HG03342 (cell line): Measurements from ENCODE around the gene COX19.
"Not testable (repeated sequence)": the region's sequence is repeated elsewhere in the genome, so short reads cannot be mapped to it uniquely, and the experiment has no call there.

Experiments used
- ATAC-seq: cut with Tn5 transposase; IDR thresholded peaks from one replicate; pipeline ENCODE4 v1.9.1; 2021; ENCODE audit warnings: mild to moderate bottlenecking, moderate library complexity; ENCODE audit not compliant: unreplicated experiment

The COX19 gene

DNA sequence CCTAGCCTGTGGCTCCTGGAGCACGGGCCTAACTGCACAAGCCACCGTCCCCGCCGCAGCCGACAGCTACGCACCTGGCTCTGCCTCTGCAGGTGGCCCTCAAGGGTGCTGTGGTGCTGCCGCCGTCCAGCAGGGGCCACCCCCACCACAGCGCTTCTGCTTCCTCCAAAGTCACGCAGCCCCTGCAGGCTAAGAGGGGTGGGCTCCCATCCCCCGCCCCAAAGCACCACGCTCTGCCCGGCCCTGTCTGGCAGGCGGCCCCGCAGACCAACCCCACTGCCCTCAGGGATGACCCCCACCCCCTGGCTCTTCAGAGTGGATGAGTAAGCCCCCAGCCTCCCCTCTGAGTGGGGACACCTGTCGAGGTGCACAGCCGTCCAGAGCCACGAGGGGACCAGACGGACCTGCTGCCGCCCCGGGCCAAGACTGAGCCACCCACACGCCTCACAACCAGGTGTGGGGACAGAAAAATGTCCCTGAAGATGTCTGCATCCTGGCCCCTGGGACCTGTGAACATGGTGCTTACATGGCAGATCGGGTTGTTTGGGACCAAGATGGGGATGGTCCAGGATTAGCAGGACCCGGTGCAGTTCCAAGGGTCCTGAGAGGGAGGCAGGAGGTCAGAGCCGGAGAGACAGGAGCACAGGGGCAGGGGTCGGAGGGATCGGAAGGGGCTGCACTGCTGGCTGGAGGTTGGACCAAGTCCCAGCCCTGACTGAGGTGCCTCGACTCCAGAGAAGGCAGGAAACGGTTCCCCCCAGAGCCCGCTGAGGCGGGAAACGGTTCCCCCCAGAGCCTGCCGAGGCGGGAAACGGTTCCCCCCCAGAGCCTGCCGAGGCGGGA, 11.9 kb downstream of the COX19 start:
- ATAC-seq, result no peak

DNA sequence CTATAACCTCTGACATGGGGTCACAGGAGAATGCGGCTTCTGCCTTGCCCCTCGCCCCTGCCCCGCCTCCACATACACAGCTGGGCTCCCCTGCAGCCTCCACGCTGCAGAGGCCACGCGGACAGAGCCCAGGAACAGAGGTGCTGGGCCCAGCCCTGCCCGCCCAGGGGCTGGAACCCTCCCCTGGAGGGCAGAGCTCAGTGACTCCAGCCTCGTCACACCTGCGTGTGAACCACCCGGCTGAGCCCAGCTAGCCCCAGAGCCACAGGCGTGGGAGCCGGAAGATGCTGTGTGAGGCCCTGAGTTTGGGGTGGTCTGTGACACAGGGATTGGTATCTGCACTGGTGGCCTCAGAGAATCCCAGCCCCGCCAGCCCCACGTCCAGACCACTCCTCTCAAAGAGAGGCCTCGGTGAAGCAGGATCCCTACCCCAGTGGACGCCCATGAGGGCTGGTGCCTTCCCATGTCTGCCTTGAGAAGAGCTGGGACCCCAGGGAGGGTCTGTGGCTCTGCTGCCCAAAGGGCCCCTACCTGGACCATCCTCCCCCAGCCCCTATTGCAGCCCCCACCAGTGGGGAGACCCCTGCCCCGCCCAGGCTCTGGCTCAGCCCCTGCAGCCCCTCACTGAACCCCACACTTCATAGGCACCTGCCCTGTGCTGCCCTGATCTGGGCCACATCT, 12.8 kb downstream of the COX19 start:
- no peak for ATAC-seq

DNA sequence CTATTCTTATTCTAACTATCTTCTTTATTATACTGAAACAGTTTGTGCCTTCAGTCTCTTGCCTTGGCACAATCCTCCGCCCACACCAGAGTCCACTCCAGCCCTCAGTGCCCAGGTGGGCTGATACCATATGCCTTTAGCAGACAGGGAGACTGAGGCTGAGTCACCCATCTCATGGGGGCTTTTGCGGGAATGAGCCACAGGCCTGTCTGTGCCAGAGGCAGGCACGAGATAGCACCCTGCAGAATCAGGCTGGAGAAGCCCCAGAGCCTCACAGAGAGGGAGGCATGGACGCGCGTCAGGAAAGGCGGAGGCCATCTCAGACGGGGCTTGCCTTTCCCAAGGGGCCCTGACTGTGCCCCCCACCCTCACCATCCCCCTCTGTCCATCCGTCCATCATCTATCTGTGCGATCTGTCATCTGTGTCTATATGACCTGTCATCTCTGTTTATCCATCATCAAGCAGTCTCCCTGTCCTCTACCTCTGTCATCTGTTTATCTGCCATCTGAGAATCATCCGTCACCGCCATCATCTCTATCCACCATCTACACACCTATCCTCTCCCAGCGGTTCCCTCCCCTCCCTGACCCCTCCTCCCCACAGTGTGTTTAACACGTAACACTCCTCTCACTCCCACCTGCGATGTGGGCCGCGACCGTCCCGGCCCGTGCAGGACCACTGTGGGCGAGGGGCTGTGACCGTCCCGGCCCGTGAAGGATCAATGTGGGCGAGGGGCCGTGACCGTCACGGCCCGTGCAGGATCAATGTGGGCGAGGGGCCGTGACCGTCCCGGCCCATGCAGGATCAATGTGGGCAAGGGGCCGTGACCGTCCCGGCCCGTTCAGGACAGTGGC, 13.6 kb downstream of the COX19 start:
- no peak for ATAC-seq

DNA sequence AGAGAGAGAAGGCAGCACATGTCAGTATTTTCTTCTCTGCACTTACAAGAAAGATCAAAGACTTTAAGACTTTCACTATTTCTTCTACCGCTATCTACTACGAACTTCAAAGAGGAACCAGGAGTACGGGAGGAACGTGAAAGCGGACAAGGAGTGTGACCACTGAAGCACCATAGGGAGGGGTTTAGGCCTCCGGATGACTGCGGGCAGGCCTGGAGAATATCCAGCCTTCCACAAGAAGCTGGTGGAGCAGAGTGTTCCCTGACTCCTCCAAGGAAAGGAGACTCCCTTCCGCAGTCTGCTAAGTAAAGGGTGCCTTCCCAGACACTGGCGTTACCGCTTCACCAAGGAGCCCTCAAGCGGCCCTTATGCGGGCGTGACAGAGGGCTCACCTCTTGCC, 14.4 kb downstream of the COX19 start:
- not testable (repeated sequence) for ATAC-seq

DNA sequence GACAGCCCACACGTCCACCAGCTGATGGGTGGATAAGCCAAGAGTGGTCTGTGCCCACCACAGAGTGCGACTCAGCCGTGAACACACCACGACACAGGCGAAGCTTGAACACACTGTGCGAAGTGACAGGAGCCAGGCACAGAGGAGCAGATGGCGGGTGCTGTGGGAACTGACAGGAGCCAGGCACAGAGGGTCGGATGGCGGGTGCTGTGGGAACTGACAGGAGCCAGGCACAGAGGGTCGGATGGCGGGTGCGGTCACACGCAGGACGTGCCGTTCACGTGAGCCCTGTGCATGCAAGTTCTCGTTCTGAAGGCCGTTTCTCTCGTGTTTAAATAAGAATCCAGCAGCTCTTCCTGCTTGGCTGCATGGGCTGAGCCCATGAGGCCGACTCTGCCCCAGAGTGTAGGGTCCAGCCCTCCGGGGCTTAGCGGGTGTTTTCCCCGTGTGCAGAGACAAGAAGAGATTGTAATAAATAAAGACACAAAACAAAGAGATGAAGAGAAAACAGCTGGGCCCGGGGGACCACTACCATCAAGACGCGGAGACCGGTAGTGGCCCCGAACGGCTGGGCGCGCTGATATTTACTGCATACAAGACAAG, 15.0 kb downstream of the COX19 start:
- ATAC-seq, result no peak

DNA sequence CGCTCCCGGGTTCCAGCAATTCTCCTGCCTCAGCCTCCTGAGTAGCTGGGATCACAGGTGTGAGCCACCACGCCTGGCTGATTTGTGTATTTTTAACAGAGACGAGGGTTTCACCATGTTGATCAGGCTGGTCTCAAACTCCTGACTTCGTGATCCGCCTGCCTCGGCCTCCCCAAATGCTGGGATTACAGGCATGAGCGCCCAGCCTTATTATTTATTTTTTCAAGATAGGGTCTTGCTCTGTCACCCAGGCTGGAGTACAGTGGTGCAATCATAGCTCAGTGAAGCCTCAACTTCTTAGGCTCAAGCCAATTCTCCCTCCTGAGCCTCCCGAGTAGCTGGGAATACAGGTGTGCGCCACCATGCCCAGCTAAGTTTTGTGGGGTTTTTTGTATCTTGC, 15.6 kb downstream of the COX19 start:
- not testable (repeated sequence) for ATAC-seq

DNA sequence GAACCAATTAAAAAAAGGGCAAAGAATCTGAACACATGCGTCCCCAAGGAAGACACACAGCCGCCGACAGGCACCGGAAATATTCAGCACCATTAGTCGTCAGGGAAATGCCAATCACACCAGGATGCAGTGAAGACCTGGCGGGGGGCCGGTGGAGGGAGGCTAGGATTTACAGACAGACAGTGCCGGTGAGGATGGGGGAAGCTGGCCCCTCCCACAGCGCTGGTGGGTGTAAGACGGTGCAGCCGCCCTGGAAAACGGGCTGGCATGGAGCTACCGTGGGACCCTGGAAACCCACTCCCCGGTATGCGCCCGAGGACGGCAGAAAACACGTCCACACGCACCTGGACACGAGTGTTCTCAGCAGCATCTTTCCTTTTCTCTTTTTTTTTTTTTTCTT, 16.1 kb downstream of the COX19 start:
- no peak for ATAC-seq

DNA sequence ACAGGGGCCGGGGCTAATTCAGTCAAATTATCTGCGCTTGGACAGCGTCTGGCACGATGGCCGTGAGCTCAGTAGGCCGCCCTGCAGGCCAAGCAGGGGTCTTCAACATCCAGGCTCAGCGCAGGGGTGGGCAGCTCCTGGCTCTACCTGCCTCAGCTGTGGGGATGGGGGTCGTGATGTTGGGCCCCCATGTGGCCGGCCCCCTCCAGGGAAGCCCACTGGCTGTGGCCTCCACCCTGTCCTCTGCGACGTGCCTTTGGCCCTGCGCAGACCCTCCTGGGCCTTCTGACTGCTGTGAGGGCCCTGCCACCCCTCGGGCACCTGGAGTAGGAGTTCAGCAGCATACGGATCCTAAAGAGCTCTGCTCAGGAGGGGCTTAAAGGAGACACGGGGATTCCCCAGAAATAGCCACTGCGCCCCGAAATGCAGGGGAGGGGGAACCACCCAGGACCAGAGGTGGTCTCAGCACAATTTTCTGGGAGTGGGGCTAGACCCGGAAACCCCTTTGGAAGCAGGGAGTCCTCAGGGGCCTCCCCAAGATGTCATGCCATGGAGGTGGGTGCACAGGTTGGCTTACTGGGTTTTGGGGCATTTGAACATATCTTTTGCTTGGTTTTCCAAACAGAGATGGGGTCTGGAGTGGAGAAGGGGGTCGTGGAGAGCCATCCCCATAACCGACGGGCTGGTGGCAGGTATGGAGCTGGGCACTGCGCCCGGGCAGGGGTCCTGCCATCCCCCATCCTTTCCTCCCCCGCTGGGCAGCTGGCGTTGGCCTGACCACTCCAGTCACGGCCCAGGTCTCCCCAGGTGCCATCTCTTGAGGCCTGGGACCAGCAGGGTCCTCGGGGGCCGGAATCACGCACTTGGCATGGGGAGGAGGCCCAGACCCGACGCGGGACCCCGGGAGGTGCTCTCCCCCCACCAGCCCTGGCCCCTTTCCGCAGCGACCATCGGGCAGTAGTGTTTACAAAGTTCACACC, 16.8 kb downstream of the COX19 start:
- ATAC-seq, result no peak

DNA sequence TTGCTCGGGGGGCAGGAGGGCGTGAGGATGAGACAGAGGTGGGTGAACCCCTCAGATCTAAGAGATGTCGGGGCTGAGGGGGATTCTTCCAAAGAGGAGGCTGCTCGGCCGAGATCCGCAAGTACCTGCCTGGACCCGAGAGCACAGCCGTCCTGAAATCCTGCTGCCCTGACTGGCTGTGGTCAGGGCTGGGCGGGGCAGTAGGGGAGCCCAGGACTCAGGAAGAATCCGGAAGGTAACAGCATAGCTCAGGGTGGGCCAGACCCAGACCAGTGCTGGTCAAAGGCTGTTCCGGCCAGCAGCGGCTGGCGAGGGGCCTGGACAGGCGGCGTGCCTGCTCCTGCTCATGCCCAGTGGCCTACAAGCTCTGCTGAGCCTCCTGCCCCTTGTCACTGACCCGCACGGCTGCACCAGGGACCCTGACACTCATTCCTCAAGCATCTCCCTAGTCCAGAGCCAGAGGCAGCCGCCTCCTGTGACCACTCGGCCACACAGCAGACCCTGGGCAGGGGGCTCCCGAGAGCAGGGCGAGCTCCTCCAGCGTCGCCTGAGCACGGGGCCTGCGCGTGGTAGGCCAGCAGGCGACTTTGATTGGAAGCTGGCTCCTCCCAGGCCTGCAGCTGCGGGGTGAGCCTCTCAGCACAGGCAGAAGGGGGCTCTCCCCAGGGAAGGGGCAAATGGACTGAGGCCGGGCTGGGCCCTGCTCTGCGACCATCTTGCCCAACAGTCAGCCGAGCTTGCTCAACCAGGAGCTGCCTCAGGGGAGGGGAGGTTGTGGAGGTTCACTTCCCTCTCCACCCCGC, 17.7 kb downstream of the COX19 start:
- no peak for ATAC-seq

DNA sequence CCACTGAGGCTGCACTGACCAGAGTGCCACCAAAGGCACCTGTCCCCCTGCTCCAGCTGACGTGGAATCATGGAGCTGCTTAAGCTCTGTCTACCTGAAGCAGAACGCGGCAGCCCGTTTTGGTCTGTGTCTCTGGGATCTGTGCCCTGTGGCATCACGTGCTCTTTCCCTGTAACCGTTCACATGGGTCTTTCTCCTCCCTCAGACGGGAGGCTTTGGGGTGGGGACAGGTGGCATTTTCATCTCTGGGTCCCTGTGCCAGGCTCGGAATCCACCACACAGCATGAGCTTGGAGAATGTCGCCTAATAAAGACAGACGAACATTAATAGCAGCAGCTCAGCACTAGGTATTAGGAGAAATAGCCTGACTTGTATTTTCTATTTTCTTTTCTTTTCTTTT, 19.3 kb downstream of the COX19 start:
- no peak for ATAC-seq

DNA sequence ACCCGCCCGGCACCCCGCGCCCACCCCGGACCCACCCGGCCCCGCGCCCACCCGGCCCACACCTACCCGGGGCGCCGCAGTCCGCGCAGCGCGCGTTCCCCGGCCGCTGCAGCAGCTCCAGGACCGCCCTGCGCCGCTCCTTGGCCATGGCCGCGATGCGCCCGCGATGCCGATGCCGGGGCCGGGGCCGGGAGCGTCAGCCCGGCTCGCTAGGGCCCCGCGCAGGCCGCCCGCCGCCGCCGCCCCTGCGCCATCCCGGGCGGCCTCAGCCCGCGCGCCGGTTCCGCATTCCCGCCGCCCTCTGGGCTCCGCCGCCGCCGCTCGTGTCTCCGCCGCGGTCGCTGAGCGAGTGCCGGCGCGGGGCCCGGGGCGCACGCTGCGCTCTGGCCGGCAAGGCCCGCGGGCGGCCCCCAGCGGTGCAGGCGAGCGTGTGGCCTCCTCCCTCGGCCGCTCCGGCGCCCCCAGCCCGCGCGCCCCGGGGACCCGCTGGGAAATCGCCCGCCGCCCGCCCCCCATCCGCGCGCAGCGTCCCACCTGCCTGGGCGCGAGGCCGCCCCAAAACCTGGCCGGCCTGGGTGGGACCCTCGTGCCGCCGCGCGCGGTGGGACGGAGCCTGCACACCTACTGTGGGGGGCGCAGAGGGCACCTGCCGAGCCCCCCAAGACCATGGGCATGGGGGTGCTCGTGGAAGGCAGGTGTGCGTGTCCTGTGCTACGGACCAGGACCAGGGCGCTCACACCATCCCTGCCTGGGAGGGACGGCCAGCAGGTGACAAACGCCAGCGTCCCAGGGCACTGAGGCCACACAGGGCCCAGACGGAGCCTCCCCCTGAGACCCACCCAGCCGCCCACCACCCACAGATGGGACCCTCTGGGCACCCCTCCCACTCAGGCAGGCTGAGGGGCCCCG, 20.8 kb downstream of the COX19 start, which contains the start of gene ADAP1:
Gene ADAP1, minus strand, starts transcription at position 351 of the 909 bp plus-strand sequence. Its CDS starts 203 bp downstream, at position 148.
- peak; percentile 49 for ATAC-seq

DNA sequence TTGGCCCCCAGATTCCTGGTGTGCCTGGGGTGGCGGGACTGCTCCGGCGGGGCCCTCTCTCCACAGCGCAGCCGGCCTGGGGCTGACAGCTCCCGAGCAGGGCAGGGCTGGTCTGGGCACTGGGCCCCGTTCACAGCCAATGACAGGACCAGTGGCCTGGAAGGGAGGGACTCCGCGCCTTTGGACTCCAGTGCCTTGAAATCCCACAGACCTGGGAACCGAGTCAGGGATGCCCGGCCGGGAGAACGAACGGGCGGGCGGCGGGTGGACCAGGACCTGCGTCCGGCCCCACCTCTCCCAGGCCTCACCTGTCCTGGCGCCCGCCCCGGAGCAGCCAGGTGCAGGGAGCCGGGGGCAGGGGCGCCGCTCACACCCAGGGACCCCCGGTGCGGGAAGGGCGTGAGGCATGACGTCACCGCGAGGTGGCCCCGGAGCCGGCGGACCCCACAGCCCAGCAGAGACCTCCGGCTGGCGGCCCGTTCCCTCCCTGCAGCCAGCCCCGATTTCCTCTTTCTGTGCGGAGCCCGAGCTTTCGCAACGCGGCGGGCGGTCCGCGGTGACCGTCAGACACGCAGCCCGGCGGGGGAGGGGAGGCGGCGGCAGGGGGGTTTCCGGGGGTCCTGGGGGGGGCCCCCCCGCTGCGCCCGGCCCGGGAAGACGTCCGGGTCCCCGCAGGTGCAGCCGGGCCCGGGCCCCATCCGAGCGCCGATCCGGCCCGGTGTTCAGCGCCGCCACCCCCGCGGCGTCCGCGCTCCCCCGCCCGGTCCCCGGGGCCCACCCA, 21.6 kb downstream of the COX19 start:
- peak; percentile 17 for ATAC-seq

DNA sequence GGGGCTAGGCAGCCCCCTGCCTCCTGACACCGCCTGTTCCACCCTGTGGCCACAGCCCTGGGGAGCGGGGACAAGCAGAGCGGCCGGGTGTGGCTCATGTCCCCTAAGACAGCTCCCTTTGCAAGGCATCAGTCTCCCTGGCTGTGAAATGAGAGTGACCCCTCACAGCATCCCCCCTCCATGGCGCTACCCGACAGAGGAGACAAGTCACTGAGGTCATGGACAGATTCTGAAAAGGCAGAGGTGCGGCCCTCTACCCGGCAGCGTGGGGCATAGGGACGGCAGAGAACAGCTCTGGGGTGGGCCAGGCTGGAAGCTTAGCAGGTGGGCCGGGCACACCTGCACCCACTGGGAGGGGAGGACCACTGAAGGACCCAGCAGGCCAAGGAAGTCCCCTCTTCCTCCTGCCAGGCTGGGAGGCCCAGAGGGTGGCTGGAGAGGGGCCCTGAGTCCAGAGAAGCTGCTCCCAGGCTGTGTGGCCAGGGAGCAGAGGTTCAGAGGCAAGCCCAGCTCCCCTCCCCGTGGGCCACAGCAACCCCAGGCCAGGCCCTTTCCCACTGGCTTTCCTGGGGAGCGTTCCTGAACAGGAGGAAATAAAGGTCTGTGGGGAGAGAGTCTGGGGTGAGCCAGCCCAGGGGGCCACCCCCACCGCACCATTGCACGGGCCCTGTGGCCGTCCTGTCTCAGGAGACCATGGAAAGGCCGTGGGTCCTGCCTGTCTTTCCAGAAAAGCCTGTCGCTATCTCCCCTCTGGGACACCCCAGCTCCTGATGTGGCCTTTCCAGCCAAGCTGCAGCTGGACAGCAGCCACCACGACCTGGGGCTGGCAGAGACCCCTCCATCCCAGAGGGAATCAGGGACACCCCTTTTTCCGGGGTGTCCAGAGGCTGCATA, 22.6 kb downstream of the COX19 start:
- no peak for ATAC-seq

DNA sequence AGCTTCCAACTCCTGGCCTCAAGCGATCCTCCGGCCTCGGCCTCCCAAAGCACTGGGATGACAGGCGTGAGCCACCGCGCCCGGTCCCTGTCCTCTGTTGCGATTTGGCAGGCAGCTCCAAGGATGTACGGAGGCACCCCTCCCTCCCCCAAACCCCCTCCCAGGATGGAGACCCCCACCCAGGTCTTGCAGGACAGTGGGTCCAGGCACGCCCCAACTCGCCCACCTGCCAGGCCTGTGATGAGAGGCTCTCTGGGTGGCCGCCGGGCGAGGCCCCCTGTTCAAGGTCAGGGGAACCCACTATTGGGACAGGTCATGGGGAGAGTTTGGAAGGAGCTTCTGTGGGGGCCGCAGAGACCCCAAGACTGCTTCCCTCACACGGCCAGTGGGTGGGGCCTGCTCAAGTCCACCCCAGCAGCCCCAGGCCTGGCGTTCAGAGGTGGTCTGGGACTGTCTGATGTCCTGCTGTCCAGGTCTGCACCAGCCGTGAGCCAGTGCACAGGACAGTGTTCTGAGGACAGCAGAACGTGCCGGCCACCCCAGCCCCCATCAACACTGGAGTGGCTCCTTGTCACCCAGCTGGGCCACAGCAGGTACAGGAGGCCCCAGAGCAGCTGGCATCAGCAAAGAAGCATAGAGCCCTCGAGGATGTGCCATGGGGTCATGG, 23.3 kb downstream of the COX19 start:
- no peak for ATAC-seq
